ENCODE measurements around the gene ACBD3.

The ACBD3 gene

DNA sequence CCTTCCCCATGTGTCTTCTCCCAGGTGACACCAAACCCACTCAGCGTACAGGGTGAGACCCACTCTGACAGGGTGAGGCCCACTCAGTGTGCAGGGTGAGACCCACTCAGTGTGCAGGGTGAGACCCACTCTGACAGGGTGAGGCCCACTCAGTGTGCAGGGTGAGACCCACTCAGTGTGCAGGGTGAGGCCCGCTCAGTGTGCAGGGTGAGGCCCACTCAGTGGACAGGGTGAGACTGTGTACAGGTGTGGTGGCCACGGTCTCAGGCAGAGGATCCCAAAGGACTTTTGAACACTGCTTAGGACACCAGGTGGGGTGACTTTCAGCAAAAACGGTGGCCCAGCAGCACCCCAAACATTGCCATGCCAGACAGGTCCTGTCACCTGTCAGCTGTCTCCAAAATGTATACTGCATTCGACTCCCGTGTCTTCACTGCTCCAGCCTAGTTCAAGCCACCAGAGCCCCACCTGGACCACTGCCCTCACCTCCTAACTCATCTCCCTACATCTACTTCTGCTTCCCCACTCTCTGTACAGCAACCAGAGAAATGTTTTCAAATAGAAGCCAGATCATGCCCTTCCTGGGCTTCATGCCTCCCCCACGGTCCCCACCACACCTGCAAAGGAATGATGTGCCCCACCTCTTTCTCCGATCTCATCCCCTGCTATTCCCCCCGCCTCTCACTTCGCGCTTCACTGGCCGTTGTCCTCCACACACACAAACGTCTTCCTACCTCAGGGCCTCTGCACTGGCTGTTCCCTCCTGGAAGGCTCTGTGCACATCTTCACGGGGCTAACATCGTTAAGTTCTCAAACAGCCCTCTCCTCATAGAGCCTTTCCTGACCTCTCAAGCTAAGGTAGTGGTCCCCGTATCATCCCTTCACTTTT, 52.1 kb downstream of the ACBD3 start:
- DNase-seq (ENCODE audit: low read depth in 3 of 3), result no peak

DNA sequence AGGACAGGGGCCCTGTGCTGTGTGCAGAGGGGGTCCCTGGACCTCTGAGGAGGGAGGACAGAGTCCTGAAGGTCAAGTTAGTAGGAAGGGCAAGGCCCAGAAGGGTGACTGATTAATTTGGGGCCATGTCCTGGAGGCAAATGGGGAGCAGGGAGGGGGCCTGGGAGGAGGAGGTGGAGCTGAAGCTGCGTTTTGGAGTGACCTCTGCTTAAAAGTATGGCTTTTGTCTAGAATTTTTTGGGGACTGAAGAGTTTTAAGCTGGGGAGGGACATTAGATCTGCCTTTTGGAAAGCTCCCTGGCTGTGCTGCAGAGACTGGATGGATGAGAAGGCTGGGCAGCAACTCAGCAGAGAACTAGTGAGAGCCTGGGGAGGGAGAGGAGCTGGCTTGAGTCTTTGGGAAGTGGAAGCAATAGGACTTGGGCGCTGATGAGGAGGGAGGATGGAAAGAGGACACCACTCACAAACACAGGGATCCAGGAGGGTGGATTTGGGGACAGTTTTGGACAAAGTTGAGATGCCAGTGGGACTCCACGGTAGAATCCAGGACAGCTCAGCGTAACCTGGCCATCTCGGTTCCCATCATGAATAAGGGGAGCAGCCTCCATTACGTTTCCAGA, 52.9 kb downstream of the ACBD3 start:
- no peak for DNase-seq (ENCODE audit: low read depth in 3 of 3)

DNA sequence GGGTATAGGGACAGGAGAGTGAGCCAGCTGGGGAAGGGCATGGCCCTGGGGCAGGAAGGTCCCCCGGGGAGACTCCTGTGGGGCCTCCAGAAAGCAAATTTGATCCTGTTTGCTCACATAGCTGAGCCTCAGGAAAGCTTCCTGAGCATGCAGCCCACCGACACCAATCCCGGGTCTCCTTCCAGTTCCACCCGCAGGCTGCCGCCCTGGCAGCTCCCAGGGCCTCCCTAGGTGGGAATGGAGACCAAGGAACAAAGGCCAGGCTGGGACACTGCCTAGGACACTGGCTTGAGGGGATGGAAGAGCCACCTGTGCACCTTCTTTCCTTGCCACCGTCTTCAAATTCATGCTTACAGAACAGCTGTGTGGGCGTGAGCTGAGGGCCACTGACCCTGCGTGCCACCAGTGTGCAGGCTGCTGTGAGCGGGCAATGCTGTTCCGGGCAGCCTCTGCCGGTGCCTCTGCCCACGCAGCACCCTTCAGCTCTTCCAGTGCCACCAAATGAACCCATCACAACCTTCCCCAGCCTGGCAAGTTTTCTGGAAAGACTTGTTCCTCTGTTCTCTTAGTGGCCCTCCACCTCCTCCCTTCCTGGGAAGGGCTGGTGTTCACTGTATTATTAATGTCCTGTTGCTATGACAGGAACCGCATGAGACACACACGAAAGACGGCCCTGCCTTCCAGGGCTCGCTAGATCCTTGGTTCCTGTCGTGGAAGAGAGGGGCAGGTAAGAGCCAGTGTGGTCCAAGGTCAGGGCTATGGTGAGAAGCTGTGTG, 53.6 kb downstream of the ACBD3 start:
- no peak for DNase-seq (ENCODE audit: low read depth in 3 of 3)

DNA sequence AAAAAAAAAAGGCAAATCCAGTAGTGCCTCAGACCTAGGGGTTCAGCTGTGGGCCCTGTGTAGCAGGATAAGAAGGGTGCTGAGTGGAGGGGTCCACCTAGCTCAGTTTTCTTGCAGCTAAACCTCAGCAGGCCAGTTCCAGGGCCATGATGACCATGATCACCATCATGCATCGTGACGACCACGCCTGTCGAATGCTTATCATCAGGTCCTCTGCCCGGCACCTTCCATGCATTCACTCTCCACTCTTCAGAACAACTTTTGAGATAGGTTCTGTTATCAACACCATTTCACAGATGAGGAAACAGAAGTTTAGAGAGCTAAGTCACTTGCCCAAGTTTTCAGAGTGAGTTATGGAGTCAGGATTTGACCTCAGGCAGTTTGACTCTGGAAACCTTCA, 54.9 kb downstream of the ACBD3 start:
- DNase-seq (ENCODE audit: low read depth in 3 of 3), result no peak

DNA sequence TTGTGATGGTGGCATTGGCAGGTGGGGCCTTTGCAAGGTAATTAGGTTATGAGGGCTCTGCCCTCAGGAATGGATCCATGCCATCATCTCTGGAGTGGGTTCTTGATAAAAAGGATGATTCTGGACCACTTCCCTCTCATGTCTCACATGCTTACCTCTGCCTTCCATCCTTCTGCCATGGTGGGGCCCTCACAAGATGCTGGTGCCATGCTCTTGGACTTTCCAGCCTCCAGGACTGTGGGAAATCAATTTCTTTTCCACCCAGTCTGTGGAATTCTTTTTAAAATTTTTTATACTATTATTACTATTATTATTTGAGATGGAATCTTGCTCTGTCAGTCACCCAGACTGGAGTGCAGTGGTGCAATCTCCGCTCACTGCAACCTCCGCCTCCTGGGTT, 57.3 kb downstream of the ACBD3 start:
- no peak for DNase-seq (ENCODE audit: low read depth in 3 of 3)

DNA sequence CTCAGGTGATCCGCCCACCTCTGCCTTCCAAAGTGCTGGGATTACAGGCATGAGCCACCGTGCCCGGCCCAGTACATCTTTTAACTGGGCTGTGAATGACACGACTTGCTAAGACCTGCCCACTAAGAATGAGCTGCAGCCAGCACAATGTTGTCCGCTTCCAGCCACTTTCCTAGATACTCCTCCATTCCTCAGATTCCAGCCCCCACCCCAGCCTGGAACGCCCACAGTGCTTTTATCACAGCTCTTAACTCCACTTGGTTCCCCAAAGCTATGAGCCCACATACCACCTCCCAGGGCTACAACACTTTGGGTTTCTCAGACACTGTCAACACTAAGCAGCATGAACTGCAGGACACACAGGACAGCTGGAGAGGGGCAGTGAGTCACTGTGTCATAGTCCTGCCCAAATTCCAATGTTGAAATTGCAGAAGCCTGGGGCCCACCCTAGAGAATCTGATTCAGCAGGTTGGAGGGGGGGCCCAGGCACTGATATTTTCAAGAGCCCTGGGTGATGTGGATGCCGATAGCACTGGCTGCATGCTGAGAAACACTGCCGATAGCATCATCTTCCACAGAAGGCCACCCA, 58.0 kb downstream of the ACBD3 start:
- no peak for DNase-seq (ENCODE audit: low read depth in 3 of 3)

DNA sequence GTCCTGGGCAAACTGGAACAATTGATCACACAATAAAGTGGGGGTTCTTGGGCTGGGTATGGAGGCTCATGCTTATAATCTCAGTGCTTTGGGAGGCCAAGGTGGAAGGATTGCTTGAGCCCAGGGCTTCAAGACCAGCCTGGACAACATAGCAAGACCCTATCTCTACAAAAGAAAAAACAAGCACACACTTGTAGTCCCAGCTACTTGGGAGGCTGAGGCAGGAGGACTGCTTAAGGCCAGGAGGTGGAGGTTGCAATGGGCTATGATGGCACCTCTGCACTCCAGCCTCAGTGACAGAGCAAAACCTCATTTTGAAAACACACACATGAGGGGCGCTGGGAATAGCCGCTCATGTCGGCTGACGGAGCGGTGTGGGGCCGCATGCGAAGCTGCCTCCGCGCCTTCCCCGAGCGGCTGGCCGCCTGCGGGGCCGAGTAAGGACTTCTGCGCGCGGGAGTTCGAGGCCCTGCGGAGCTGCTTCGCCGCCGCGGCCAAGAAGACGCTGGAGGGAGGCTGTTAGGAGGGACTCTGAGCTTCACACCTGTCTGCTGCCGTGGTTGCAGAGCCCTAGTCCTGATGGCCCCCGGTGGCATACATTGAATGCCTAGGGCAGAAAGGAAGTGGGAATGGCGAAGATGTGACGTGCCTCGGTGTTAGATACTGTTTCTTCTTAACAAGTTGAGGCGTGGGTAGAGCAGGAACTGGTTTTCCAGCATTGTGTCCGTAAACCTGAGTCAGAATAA, 59.5 kb downstream of the ACBD3 start:
- DNase-seq (ENCODE audit: low read depth in 3 of 3), result no peak

DNA sequence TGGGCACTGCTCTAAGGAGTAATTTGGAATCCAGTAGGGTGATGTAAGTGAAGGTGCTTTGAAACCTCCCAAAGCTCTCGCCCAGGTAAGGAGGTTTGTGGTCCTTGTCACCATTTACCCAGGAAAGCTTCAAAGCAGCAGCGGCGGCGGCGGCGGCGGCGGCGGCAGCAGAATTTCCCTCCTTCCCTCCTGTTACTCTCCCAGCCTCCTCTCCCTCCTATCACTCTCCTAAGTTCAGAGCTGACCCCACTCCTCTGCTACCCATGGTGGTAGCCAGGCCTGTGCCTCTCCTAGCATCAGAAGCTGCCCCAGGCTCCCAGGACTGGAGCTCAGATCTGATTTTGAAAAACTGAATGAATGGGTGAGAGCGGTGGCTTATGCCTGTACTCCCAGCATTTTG, 60.7 kb downstream of the ACBD3 start:
- DNase-seq (ENCODE audit: low read depth in 3 of 3), result no peak

DNA sequence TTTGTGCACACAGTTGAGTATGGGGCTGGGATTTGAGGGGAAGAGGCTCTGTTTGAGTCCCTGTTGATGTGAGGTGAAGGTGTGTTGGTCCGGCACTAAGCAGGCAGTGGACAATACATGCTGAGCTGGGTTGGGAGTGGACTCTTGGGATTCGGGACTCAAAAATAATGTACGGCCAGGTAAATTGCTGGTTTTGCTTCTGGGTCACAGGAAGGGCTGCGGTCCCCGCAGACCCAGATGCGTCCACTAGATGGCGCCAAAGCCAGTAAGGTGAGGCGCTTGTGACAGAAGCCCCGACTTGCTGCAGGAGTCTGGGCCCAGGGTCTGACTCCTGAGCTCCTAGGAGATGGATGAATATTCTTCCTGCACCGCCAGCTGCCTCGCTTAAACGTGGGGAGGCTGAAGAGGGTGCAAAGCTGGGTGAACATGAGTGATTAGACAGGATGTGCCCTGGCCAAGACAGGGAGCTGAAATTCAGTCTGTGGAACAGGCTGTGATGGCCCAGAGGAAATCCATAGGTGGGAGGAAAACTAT, 61.4 kb downstream of the ACBD3 start:
- peak; percentile 78 to 88 (median 88) for DNase-seq (ENCODE audit: low read depth in 3 of 3)

DNA sequence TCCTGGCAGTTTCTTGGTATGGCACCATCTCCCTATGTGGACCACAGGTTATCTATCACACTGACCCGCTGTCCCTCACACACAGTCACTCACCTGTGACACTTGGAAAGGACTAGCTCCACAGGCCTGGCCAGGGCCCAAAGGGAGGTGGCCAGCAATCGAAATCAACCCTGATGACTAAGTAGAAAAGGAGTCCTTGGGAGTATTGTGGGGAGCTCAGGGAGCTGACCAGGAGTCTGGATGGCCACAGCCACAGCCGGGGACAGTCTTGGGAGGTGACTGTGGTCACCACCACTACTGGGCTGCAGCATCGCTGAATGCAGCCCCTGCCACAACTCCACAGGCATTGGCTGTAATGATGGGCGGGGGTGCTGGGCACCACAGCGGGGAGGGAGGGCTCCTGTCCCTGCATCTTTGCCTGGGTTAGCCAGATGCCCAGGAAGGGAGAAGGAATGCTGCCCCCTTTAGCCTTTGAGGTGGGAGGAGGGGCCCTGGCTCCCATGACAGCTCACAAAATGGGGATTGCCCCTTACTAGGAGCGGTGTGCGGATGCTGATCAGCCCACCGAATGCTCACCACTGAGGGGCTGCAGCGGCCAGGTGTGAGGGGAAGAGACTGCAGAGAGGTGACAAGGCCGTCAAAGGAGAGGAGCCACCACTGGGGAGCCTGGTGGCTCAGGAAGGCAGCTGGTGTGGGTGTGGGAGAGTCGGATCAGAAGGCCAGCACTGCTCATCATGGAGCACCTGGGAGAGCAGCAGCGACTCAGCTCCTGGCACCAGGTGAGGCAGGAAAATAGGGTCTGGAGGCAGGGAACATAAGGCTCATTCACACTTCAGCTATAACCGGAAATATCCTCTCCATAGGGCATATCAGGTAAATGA, 62.7 kb downstream of the ACBD3 start:
- no peak for DNase-seq (ENCODE audit: low read depth in 3 of 3)

DNA sequence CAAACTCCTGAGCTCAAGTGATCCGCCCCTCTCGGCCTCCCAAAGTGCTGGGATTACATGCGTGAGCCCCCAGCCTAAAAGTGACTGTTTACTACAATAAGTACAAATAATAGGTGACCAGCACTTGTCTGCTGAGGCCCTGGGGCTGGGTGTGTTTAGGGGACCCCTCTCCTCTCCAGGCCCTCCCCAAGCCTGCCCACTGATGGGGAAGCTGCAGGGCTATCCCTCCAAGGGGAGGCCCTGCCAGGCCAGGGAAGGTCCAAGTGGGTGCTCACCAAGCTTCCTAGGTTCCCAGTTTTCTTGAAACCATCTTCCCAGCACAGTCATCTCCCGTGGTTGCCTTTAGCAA, 63.4 kb downstream of the ACBD3 start:
- no peak for DNase-seq (ENCODE audit: low read depth in 3 of 3)

DNA sequence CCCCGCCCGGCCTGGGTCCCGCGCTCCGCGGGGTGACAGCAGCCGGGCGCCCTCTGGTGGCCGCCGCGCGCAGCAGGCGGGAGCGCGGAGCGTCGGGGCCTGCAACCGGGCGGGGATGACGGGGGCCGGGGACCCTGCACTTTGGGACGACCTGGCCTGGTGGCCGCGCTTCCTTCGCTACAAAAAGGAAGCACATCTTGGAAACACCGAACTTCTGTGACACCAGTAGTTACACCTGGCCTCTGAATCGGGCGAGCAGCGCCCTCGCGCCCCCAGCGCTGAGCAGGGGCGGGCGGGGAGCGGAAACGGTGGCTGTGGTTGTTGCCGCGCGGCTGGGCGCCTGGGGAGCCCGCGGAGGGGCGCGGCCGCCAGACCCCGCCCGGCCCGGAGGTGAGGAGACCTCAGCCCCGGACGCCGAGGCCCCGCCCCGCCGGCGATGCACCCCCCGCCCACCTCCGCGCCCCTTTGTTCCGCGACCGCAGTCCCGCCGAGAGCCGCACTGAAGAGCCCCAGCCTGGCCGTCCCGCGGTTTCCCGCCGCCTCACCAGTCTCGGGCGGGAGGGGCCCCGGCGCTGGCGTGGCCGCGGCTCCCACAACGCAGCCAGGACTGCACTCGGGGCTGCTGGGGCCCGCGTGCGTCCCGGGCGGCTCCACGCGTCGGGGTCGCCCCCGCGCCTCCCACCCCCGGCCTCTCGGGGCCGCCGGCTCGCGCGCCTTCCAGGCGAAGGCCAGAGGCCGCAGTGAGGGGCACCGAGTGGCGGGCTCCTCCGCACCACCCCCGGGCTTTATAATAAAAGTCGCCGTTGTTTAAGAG, 64.7 kb downstream of the ACBD3 start:
- DNase-seq (ENCODE audit: low read depth in 3 of 3), result peak; percentile 43 to 74 (median 60)

DNA sequence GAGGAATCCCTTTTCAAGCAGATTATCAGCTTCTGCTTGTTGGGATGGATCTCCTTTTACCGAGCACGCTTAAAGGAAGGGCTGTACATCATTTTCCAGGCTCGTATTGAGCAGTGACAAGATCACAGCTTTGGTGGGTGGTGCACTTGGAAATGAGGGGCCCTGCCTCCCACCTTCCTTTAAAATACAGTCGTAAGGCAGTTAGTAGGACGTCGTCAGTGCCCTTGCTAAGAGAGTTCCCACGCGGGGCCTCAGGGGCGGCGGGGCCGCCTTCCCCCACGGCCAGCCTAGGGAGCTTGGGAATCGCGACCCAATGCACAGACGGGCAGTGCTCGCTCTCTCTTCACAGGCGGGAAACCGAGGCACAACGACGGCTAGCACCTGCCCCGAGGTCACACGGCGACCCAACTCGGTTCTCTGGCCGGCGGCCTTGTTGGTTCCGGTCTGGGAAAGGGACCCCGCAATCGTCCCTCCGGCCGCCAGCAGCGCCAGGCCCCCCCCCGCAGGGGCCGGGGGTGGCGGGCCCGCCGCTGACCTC, 65.4 kb downstream of the ACBD3 start:
- DNase-seq (ENCODE audit: low read depth in 3 of 3), result no peak

DNA sequence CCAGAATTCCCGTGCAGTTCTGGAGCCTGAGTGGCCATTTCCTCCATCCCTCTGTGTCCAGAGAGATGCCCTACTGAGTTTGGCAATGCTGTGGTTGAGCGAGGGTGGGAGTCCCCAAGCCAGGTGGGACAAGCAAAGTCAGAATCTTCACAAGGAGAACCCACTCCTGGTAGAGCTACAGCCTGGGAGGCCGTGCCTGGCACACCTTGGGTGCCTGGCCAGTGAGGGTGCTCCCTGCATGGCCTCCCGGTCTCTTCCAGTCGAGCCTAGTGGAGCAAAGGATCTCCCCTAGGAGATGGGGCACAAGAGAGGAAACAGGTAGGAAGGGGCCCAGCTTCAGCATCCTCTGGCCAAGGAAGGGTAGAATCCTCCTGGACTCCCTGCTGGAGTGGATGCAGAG, 66.1 kb downstream of the ACBD3 start:
- no peak for DNase-seq (ENCODE audit: low read depth in 3 of 3)

DNA sequence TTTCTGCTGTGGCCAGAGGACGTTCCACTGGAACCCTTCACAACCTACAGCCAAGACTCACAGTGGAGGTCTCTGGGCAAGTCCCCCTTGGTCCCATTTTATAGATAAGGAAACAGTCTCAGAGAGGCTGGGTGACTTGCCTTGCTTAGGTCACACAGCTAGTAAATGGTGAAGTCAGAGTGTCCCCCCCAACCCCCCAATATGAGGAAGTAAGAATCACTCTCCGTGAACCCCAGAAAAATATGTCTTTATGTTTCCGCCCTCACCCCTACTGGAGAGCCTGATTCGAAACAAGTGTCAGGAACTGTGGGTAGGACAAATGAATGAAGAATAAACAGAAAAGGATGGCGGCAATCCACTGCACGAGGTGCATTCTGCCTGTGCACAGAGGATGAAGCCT, 67.4 kb downstream of the ACBD3 start:
- DNase-seq (ENCODE audit: low read depth in 3 of 3), result no peak

DNA sequence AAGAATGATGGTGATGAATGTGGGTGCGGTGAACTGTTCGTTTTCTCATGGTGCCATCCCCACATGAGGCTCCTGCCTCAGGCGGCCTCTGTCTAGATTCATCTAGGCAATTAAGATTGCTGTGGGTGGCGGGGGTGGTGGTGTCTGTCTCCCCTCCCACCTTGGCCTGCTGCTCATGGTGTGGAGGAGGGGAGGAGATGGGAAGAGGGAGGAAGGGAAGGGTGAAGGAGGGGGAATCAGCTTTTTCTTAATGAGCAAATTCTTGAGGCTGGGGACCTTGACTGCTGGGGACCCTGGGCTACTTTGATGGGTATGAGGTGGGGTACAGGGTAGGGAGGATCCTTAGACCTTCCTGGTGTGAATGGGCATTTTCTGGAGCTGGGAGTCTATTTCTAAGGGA, 68.2 kb downstream of the ACBD3 start:
- no peak for DNase-seq (ENCODE audit: low read depth in 3 of 3)

DNA sequence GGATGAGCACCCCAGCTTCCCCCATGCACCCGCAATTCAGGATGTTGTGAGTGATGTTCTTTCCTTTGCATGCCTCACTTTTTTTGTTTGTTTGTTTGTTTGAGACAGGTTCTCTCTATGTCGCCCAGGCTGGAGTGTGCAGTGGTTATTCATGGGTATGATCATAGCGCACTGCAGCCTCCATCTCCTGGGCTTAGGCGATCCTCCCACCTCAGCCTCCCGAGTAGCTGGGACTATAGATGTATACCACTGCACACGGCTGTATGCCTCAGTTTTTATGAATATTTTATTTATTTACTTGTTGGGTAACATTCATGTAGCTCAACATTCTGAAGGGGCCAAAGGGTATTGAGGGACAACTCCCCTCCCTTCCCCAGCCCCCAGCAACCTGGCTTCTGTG, 69.2 kb downstream of the ACBD3 start:
- no peak for DNase-seq (ENCODE audit: low read depth in 3 of 3)

DNA sequence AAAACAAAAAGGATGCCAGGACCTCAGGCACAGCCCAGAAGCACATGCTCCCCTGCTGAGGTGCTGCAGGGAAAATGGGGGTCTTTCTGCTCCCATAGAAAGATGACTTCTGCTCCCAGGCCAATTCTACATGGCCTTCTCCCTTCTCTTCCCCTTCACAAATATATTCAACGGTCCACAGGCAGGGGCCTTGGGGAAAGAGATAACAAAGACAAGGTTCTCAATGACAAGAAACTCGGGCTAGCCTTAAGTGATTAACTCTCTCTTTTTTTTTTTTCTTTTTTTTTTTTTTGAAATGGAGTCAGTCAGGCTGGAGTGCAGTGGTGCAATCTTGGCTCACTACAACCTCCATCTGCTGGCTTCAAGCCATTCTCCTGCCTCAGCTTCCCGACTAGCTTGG, 69.9 kb downstream of the ACBD3 start:
- DNase-seq (ENCODE audit: low read depth in 3 of 3), result no peak

DNA sequence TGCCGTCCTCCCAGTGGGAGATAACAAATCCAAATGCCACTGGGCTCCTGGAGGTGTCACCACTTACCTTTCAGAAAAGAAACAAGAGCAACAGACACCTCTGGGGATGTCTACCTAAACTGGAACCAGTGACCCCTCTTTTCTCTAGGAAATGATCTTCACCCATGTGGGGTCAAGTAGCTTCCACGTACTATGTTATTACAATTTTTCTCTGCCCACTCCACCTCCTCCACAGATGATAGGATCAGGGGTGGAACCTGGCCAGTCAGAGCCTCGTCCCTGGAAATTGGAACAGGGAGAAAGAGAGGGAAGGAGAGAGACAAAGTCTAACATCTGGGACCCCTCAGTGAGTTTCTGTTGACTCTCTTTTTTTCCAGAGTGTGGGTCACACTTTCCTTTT, 73.9 kb downstream of the ACBD3 start:
- DNase-seq (ENCODE audit: low read depth in 3 of 3), result no peak

All from stimulated activated CD4-positive, alpha-beta T cell treated with anti-CD3 and anti-CD28 coated beads, TNF-alpha, amount 100 ng/mL, for 24 hours (primary cell).